Panc1 (cell line): ENCODE measurements around the gene SESN1.
"Not testable (repeated sequence)": the region's sequence is repeated elsewhere in the genome, so short reads cannot be mapped to it uniquely, and the experiment has no call there.

Experiments
- POLR2AphosphoS5 ChIP-seq: IDR thresholded peaks from 2 replicates; pipeline ENCODE4 v1.6.1; 2012; ENCODE audit warnings: mild to moderate bottlenecking, low read depth, low read length, moderate library complexity
- REST ChIP-seq, 2 experiments: IDR thresholded peaks; 2 replicates each; pipeline ENCODE4 v1.6.1; 2011 to 2012; ENCODE audit warnings: low read depth in 2 of 2, control low read depth in 1 of 2, low read length in 1 of 2, mild to moderate bottlenecking in 1 of 2, moderate library complexity in 1 of 2; ENCODE audit not compliant: insufficient read depth in 1 of 2
- SIN3A ChIP-seq: IDR thresholded peaks from 2 replicates; pipeline ENCODE4 v1.6.1; 2012; ENCODE audit warnings: low read depth, mild to moderate bottlenecking, low read length, moderate library complexity, borderline replicate concordance; ENCODE audit not compliant: insufficient read depth
- TCF7L2 ChIP-seq: IDR thresholded peaks from 2 replicates; pipeline ENCODE4 v1.6.1; 2011; ENCODE audit warnings: mild to moderate bottlenecking, low read depth, low read length, inconsistent platforms
- TF ChIP-seq, protein P1 (sequence below): fragments of 450-650 bp; IDR thresholded peaks from 2 replicates; pipeline ENCODE4 v1.5.1; 2017; ENCODE audit warnings: mild to moderate bottlenecking

GRCh38 chr6:109112663-109113062 lies 18.0 kb upstream of the SESN1 start:
- TF ChIP-seq SIN3A; REST (IDR thresholded peaks at IDR 0.05; ENCODE audit: insufficient read depth in 1 of 2, low read depth in 2 of 2, low read length in 1 of 2); POLR2AphosphoS5; TCF7L2: not testable (repeated sequence)
- TF ChIP-seq, protein P1, sequence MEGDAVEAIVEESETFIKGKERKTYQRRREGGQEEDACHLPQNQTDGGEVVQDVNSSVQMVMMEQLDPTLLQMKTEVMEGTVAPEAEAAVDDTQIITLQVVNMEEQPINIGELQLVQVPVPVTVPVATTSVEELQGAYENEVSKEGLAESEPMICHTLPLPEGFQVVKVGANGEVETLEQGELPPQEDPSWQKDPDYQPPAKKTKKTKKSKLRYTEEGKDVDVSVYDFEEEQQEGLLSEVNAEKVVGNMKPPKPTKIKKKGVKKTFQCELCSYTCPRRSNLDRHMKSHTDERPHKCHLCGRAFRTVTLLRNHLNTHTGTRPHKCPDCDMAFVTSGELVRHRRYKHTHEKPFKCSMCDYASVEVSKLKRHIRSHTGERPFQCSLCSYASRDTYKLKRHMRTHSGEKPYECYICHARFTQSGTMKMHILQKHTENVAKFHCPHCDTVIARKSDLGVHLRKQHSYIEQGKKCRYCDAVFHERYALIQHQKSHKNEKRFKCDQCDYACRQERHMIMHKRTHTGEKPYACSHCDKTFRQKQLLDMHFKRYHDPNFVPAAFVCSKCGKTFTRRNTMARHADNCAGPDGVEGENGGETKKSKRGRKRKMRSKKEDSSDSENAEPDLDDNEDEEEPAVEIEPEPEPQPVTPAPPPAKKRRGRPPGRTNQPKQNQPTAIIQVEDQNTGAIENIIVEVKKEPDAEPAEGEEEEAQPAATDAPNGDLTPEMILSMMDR, result not testable (repeated sequence)
